NCI-H526 (cell line): Measurements from ENCODE around the gene ZBTB40.

Source experiments
- DNase-seq, 2 experiments: peaks; one replicate each; lab custom pipeline; 2025; lab: John Stamatoyannopoulos, UW

Gene ZBTB40

GRCh38 chr1:22434717-22435116 lies 16.9 kb upstream of the ZBTB40 start:
- no peak for DNase-seq

- no peak for DNase-seq
Observed at GRCh38 chr1:22436948-22437347, 14.7 kb upstream of the ZBTB40 start.

GRCh38 chr1:22437573-22437972 lies 14.1 kb upstream of the ZBTB40 start:
- DNase-seq: no peak

DNA sequence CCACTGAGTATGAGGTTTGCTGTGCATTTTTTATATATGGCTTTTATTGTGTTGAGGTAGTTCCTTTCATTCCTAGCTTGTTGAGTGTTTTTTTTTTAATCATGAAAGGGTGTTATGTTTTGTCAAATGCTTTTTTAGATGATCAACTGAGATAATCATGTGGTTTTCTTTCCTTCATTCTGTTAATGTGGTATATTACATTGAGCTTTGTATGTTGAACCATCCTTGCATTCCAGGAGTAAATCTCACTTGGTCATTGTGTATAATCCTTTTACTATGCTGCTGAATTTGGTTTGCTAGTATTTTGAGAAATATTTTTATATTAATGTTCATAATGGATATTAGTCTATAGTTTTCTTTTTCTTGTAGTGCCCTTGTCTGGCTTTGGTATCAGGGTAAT lies 11.1 kb upstream of the ZBTB40 start:
- DNase-seq: no peak

- no peak for DNase-seq
Observed at GRCh38 chr1:22442212-22442894, 9.3 kb upstream of the ZBTB40 start.

DNA sequence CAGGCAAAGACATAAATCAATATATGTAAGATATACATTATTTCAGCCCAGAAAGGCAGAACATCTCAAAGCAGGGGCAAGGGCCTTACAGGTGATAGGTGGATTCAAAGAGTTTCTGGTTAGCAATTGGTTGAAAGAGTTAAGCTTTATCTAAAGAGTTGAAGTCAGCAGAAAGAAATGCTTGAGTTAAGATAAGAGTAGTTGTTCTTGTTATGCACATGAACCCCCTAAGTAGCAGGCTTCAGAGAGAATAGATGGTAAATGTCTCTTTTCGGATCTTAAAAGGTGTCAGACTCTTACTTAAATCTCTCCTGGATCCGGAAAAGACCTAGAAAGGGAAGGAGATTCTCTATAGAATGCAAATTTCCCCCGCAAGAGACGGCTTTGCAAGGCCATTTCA lies 8.3 kb upstream of the ZBTB40 start:
- no peak for DNase-seq

DNA sequence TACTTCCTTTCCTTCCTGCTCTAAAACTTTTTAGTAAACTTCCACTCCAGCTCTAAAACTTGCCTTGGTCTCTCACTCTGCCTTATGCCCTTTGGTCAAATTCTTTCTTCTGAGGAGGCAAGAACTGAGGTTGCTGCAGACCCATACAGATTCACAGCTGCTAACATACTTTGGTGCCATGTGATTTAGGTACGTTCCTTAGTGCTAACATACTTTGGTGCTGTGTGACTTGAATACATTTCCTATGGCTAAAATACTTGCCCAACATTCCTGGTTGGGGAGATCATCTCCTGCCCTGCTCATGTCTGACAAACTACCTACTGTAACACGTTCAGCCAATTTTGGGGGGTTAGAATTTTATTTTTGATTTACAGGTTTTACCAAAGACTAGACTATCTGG lies 6.8 kb upstream of the ZBTB40 start:
- DNase-seq: no peak

GRCh38 chr1:22447621-22448111 lies 4.0 kb upstream of the ZBTB40 start:
- DNase-seq: no peak

GRCh38 chr1:22449636-22450035 lies 2.0 kb upstream of the ZBTB40 start:
- DNase-seq: no peak

DNA sequence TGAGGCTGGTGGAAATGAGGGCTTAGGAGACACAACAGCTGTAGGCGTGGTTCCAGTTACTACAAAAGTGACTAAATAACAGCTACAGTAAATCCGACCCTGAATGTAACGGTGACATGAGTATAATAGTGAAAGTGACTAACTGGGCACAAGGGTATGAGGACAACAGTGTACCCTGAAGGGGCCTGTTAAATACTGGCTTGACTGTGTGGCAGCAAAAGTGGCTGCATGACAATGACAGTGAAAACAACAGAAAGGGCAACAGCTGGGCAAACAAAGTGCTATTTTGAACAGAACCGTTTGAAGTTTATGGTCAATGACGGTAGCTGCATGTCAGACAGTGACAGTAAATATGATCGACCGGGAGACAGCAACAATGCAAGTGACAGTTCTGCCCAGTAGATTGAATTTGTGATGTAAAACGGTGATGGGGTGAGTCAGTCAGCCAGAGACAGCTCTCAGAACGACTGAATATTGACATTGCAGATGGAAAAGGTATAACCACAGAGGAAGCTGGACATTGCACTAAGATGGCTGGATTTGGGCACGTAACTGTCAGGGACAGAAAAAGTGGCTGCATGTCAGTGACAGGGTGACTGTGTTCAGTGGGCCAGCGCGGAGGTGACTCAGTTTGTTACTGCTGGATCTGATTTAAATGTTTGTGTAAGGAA lies 1.2 kb upstream of the ZBTB40 start:
- DNase-seq: peak in 1 of 2 experiments; percentile 0

GRCh38 chr1:22452481-22452957 lies 868 bp downstream of the ZBTB40 start:
- peak; percentile 21 to 63 for DNase-seq

DNA sequence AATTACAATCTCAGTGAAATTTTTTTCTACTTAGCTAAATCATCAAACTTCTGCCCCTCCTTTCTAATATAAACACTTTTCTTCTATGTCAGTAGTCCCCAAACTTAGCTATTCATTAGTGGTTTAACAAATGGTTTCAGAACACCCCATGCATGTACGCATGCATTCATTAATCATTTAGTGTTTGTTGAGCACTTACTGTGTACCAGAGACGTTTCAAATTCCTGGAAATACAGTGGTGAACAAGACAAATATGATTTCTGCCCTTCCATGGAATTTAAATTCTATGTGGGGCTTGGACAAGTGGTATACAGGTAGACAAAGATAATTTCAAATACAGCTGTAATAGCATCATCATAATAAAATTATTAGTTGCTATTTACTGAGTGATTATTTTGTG lies 1.5 kb downstream of the ZBTB40 start:
- DNase-seq: no peak

GRCh38 chr1:22454476-22455056 lies 2.9 kb downstream of the ZBTB40 start:
- no peak for DNase-seq

- DNase-seq: no peak
Observed at GRCh38 chr1:22457345-22457744, 5.7 kb downstream of the ZBTB40 start.

GRCh38 chr1:22457836-22458235 lies 6.2 kb downstream of the ZBTB40 start:
- no peak for DNase-seq

DNA sequence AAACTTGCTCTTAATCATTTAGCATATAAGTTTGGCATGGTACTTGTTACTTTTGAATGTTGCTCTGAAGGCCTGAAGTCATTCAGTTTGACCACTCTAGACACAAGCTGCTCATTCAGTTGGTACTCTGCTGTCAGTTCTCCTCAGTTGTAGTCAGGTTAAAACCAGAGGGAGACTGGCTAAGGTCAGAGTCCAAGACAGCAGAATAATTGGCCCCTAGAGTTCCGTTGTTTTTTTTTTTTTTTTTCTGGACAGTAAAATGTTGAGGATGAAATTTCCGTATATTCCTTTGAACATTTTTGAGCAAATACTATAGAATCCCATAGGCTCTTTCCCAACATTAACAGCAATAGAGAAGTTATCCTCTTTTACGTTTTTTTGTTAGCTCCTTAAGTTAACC lies 9.4 kb downstream of the ZBTB40 start:
- DNase-seq: no peak

GRCh38 chr1:22461678-22462527 lies 10.3 kb downstream of the ZBTB40 start:
- no peak for DNase-seq

- no peak for DNase-seq
Observed at GRCh38 chr1:22462928-22463327, 11.3 kb downstream of the ZBTB40 start.

- DNase-seq: no peak
Observed at GRCh38 chr1:22465015-22465565, 13.4 kb downstream of the ZBTB40 start.

GRCh38 chr1:22465671-22466070 lies 14.0 kb downstream of the ZBTB40 start:
- DNase-seq: no peak

DNA sequence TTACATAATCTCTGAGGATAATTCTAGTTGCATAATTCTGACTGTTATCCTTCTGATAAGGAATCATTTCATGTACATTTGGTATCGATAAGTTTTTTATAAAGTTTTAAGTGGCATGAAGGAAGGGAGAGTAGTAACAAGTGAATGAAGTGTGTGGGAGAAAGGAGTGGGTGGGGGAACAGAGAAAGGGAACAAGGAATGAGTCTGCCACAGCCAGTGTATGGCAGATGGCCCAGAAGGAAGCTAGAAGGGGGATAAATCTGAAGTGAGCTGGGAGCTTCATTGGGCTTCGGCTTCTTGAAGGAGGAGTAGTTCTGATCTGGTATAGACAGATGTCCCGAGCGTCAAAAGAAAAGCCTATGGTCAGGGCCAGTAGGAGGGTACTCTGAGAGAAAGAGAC lies 18.6 kb downstream of the ZBTB40 start:
- no peak for DNase-seq

DNA sequence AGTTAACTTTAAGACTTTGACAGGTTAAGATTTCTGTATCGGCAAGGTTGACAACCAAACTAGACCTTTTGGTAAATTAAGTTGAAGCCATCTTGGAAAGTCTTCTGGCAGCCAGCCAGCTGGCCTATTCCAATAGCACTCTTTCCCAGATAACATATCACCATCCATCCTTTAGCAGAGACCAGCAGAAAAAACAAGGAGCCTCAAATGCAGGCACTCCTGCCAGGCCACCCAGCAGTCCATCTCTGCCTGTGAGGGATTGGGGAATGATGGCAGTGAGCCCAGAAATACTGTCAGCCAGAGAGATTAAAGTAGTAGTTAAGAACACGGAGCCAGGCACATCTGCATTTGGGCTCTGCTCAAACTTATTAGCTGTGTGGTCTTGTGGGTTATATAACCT lies 19.4 kb downstream of the ZBTB40 start:
- DNase-seq: no peak
